NCI-H2107 treated with DMSO at 0.1 percent for 48 hours (cell line): Measurements from ENCODE around the gene B4GALNT2.
"Not testable (repeated sequence)": the region's sequence is repeated elsewhere in the genome, so short reads cannot be mapped to it uniquely, and the experiment has no call there.

Experiments used
- DNase-seq: peaks from one replicate; lab custom pipeline; 2025; ENCODE audit not compliant: unreplicated experiment; lab: John Stamatoyannopoulos, UW

The B4GALNT2 gene

GRCh38 chr17:49132699-49133364, at the start of gene B4GALNT2:
B4GALNT2 (plus strand) TSS chr17:49132769; CDS start chr17:49132793, 24 bp downstream.
- DNase-seq, result no peak

GRCh38 chr17:49085046-49085445, 47.5 kb upstream of the B4GALNT2 start:
- DNase-seq, result not testable (repeated sequence)

- DNase-seq, result no peak
These were observed 46.8 kb upstream of the B4GALNT2 start for GRCh38 chr17:49085565-49086315.

- no peak for DNase-seq
These were observed 46.3 kb upstream of the B4GALNT2 start for GRCh38 chr17:49086316-49086605.

- DNase-seq, result no peak
These were observed 45.9 kb upstream of the B4GALNT2 start for GRCh38 chr17:49086649-49087048.

- no peak for DNase-seq
These were observed 43.5 kb upstream of the B4GALNT2 start for GRCh38 chr17:49089094-49089493.

GRCh38 chr17:49090878-49091594, 41.5 kb upstream of the B4GALNT2 start:
- no peak for DNase-seq

- no peak for DNase-seq
These were observed 39.4 kb upstream of the B4GALNT2 start for GRCh38 chr17:49093131-49093530.

- no peak for DNase-seq
These were observed 32.0 kb upstream of the B4GALNT2 start for GRCh38 chr17:49100601-49101000.

- no peak for DNase-seq
These were observed 31.5 kb upstream of the B4GALNT2 start for GRCh38 chr17:49101054-49101534.

- not testable (repeated sequence) for DNase-seq
These were observed 29.2 kb upstream of the B4GALNT2 start for GRCh38 chr17:49103360-49103759.

- DNase-seq, result no peak
These were observed 28.0 kb upstream of the B4GALNT2 start for GRCh38 chr17:49104511-49105074.

- DNase-seq, result no peak
These were observed 26.0 kb upstream of the B4GALNT2 start for GRCh38 chr17:49106321-49107210.

- DNase-seq, result no peak
These were observed 25.4 kb upstream of the B4GALNT2 start for GRCh38 chr17:49107211-49107557.

GRCh38 chr17:49108318-49108717, 24.3 kb upstream of the B4GALNT2 start:
- no peak for DNase-seq

- no peak for DNase-seq
These were observed 22.1 kb upstream of the B4GALNT2 start for GRCh38 chr17:49110509-49110908.

- DNase-seq, result no peak
These were observed 20.6 kb upstream of the B4GALNT2 start for GRCh38 chr17:49111934-49112333.

- no peak for DNase-seq
These were observed 19.6 kb upstream of the B4GALNT2 start for GRCh38 chr17:49112936-49113335.

- DNase-seq, result no peak
These were observed 17.9 kb upstream of the B4GALNT2 start for GRCh38 chr17:49114703-49115102.

- no peak for DNase-seq
These were observed 14.9 kb upstream of the B4GALNT2 start for GRCh38 chr17:49117587-49118230.
